ENCODE results near the gene VAPB. TPM values are rescaled to one million over a fixed set of nuclear protein-coding genes. Genes with fewer than 3 reads are reported as not detected.

Gene VAPB
- total RNA-seq, result 12.9 and 16.3 TPM in 2 replicates

GRCh38 chr20:58388882-58389323 is at the start of gene VAPB:
Gene VAPB (plus strand): TSS chr20:58389229. CDS start chr20:58389460, 231 bp downstream.
- Histone ChIP-seq H3K36me3 (ENCODE audit: control insufficient read depth, insufficient read depth, low read length) (no peaks in the 10 kb centered on the region), H3K27me3 (ENCODE audit: control insufficient read depth, insufficient read depth, low read length) (no peaks in the 10 kb centered on the region), H3K4me3 (ENCODE audit: low read depth, low read length) (peak within 1 kb of the TSS; percentile 90)
- TF ChIP-seq CTCF (IDR thresholded peaks at IDR 0.05; ENCODE audit: insufficient read depth, low read length, severe bottlenecking), result no peak
- FAIRE-seq (no peak), DNase-seq (ENCODE audit: low read depth) (peak; percentile 84)

GRCh38 chr20:58339741-58340140 is 49.3 kb upstream of the VAPB start:
- Histone ChIP-seq H3K27me3 (ENCODE audit: control insufficient read depth, insufficient read depth, low read length) (no peaks in the 10 kb centered on the region), H3K36me3 (ENCODE audit: control insufficient read depth, insufficient read depth, low read length) (peaks cover 2% of the 10 kb centered on the region), H3K4me3 (ENCODE audit: low read depth, low read length) (no peak overlapping the region)
- FAIRE-seq, result no peak
- DNase-seq (ENCODE audit: low read depth), result no peak
- no peak for TF ChIP-seq CTCF (IDR thresholded peaks at IDR 0.05; ENCODE audit: insufficient read depth, low read length, severe bottlenecking)

GRCh38 chr20:58340151-58340550 is 48.9 kb upstream of the VAPB start:
- peaks cover 2% of the 10 kb centered on the region for H3K36me3 ChIP-seq (ENCODE audit: control insufficient read depth, insufficient read depth, low read length)
- FAIRE-seq, result no peak
- no peak for TF ChIP-seq CTCF (IDR thresholded peaks at IDR 0.05; ENCODE audit: insufficient read depth, low read length, severe bottlenecking)

GRCh38 chr20:58340853-58341252 is 48.2 kb upstream of the VAPB start:
- TF ChIP-seq CTCF (IDR thresholded peaks at IDR 0.05; ENCODE audit: insufficient read depth, low read length, severe bottlenecking), result no peak
- FAIRE-seq (no peak), DNase-seq (ENCODE audit: low read depth) (peak; percentile 28)
- Histone ChIP-seq H3K4me3 (ENCODE audit: low read depth, low read length) (no peak overlapping the region), H3K36me3 (ENCODE audit: control insufficient read depth, insufficient read depth, low read length) (peaks cover 7% of the 10 kb centered on the region), H3K27me3 (ENCODE audit: control insufficient read depth, insufficient read depth, low read length) (no peaks in the 10 kb centered on the region)

More at GRCh38 chr20:58340151-58340550, 48.9 kb upstream of the VAPB start:
- H3K27me3 ChIP-seq (ENCODE audit: control insufficient read depth, insufficient read depth, low read length), result no peaks in the 10 kb centered on the region
- H3K4me3 ChIP-seq (ENCODE audit: low read depth, low read length), result no peak overlapping the region
- no peak for DNase-seq (ENCODE audit: low read depth)

GRCh38 chr20:58342104-58342945 is 46.7 kb upstream of the VAPB start:
- no peak overlapping the region for H3K4me3 ChIP-seq (ENCODE audit: low read depth, low read length)
- no peaks in the 10 kb centered on the region for H3K27me3 ChIP-seq (ENCODE audit: control insufficient read depth, insufficient read depth, low read length)
- peaks cover 12% of the 10 kb centered on the region for H3K36me3 ChIP-seq (ENCODE audit: control insufficient read depth, insufficient read depth, low read length)
- no peak for TF ChIP-seq CTCF (IDR thresholded peaks at IDR 0.05; ENCODE audit: insufficient read depth, low read length, severe bottlenecking)
- DNase-seq (ENCODE audit: low read depth) (peak; percentile 93), FAIRE-seq (no peak)
